ENCODE measurements around the gene GPR162.

DNA sequence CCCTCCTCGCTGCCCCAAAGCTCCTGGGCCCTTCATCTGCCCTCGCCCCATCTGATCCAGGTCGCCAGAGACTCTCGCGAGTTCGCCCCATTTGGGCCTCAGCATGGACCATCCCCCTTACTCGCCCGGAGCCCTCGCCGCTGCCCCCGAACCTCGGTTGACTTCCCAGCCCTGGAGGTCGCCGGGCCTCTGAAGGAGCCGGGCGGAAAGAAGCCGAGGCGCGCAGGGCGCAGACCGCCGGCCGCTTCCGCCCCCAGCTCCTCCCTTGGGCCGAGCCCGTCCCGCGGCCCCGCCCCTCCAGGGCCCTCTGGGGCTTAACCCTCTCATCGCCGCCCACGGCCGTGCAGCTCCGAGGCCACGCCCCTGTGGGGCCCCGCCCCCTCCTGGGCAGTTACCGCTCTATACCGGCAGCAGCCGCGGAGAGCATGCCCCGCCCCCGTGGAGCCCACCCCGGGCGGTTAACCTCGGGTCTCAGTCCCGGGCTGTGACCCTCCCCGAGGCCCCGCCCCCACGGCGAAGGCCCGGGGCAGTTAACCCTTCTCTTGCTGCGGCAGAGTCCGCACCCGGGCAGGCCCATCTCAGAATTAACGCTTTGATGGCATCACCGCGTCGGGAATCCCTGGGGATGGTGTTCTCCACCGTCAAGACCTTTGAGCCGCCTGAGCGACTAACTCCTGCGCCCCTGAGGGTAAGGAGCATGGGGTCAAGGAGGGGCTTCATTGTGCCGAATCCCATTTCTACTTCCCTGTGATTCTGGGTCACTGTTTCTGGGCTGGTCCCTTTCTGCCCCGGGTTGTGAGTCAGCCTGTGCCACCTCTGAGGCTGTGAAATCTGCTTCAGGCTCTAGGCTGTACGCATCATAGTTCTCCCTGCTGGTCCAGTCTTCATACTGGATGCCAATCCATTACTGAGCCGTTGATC lies 51.7 kb downstream of the GPR162 start, which contains the start of gene SPSB2:
- TF ChIP-seq CTCF (conservative IDR thresholded peaks at IDR 0.05 in 1 of 2, IDR thresholded peaks at IDR 0.05 in 1 of 2; ENCODE audit: extremely low read depth in 1 of 2, insufficient read depth in 1 of 2, low read depth in 1 of 2, low read length in 2 of 2) (no peak), EZH2 (IDR thresholded peaks at IDR 0.05; ENCODE audit: borderline replicate concordance, low read length) (no peak)
